Kidney (tissue), 14 donors: ENCODE results near the gene GATAD2B. TPM values are rescaled to one million over a fixed set of nuclear protein-coding genes. Genes with fewer than 3 reads are reported as not detected.

Experiments used
- DNase-seq, 5 donors: peaks; one replicate each; pipeline ENCODE4 v3.0.0-alpha.2; 2013 to 2020
- FAIRE-seq: peaks from 2 replicates; lab custom pipeline; 2012; peaks lifted over from hg19 to GRCh38; lab: Jason Lieb, UNC
- H3K27ac ChIP-seq, 2 donors: one replicate each; pipeline ENCODE4 v1.7.0; 2013; ENCODE audit warnings: low read depth in 2 of 2, low read length in 2 of 2, inconsistent platforms in 1 of 2
- H3K27me3 ChIP-seq: one replicate; pipeline ENCODE4 v1.7.1; 2013; ENCODE audit warnings: low read length, inconsistent platforms; ENCODE audit not compliant: control insufficient read depth, insufficient read depth
- H3K36me3 ChIP-seq, 3 donors: one replicate each; pipeline versions ENCODE4 v1.7.0 to v1.7.1; 2013; ENCODE audit warnings: low read length in 3 of 3, control low read depth in 1 of 3, inconsistent platforms in 1 of 3; ENCODE audit not compliant: insufficient read depth in 3 of 3, control insufficient read depth in 2 of 3
- H3K4me1 ChIP-seq, 3 donors: one replicate each; pipeline versions ENCODE4 v1.7.0 to v1.7.1; 2013; ENCODE audit warnings: low read length in 3 of 3, inconsistent platforms in 1 of 3, low read depth in 1 of 3; ENCODE audit not compliant: control insufficient read depth in 2 of 3, insufficient read depth in 2 of 3
- H3K4me3 ChIP-seq, 3 donors: one replicate each; pipeline versions ENCODE4 v1.7.0 to v1.8.1; 2013; ENCODE audit warnings: low read length in 3 of 3, control low read depth in 1 of 3, inconsistent platforms in 1 of 3
- H3K9ac ChIP-seq, 3 donors: one replicate each; pipeline versions ENCODE4 v1.7.0 to v1.7.1; 2013; ENCODE audit warnings: low read length in 3 of 3, control low read depth in 1 of 3, inconsistent platforms in 1 of 3
- H3K9me3 ChIP-seq, 3 donors: one replicate each; pipeline versions ENCODE4 v1.7.0 to v1.7.1; 2013; ENCODE audit warnings: low read length in 3 of 3, control low read depth in 1 of 3, inconsistent platforms in 1 of 3; ENCODE audit not compliant: control insufficient read depth in 2 of 3, insufficient read depth in 1 of 3
- intact Hi-C: fragments of 100-400 bp; cut with DNase I; formaldehyde crosslinking; loops from one replicate; pipeline ENCODE4 v1.11.1; 2022
- polyA plus RNA-seq: library from polyadenylated mRNA; stranded (reverse); fragments of 350-450 nt; fragmentation: Illumina TruSeq; extraction: RNeasy Lipid Tissue Mini Kit (QIAGEN cat#74804); gene quantifications from one replicate; pipeline ENCODE4 v1.2.3, GENCODE V29; 2014; ENCODE audit warnings: low read depth, low replicate concordance; ENCODE audit not compliant: insufficient read depth
- total RNA-seq: library from RNA; stranded (reverse); fragmentation: NEBNext Ultra II Directional; extraction: Animal tissue kit (Norgen Biotek cat#: 25700); gene quantifications from one replicate; pipeline ENCODE4 v1.2.1, GENCODE V29; 2021
- TF ChIP-seq, protein P1 (sequence below): IDR thresholded peaks from 3 replicates; pipeline ENCODE4 v1.5.1; 2012; ENCODE audit warnings: mild to moderate bottlenecking, moderate library complexity, borderline replicate concordance; ENCODE audit not compliant: insufficient read depth; ENCODE audit errors: extremely low read depth
- donor health status: control.
- donor health status: control.
- donor health status: control.
- donor health status: control.
- donor health status: control.
- donor health status: DM: yes; HTN: yes; CAD: no.
- donor health status: Normal renal cell carcinoma (clear cell type).

The GATAD2B gene
- total and polyA plus RNA-seq, 2 donors from 2014 or later: 3.6 to 49.0 TPM

GRCh38 chr1:153944827-153945117, 22.0 kb upstream of the GATAD2B start:
- H3K27ac ChIP-seq: peak overlapping the region in 1 of 2 donors; percentile 90
- peaks cover 0 to 16% (median 3%) of the 10 kb centered on the region in 3 donors for H3K4me1 ChIP-seq
- TF ChIP-seq, protein P1, sequence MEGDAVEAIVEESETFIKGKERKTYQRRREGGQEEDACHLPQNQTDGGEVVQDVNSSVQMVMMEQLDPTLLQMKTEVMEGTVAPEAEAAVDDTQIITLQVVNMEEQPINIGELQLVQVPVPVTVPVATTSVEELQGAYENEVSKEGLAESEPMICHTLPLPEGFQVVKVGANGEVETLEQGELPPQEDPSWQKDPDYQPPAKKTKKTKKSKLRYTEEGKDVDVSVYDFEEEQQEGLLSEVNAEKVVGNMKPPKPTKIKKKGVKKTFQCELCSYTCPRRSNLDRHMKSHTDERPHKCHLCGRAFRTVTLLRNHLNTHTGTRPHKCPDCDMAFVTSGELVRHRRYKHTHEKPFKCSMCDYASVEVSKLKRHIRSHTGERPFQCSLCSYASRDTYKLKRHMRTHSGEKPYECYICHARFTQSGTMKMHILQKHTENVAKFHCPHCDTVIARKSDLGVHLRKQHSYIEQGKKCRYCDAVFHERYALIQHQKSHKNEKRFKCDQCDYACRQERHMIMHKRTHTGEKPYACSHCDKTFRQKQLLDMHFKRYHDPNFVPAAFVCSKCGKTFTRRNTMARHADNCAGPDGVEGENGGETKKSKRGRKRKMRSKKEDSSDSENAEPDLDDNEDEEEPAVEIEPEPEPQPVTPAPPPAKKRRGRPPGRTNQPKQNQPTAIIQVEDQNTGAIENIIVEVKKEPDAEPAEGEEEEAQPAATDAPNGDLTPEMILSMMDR: no peak
- H3K9me3 ChIP-seq: no peaks in the 10 kb centered on the region
- H3K4me3 ChIP-seq: peak overlapping the region in 1 of 3 donors; percentile 65
- no peaks in the 10 kb centered on the region for H3K27me3 ChIP-seq
- no peak for DNase-seq
- peak overlapping the region in 1 of 3 donors; percentile 75 for H3K9ac ChIP-seq
- H3K36me3 ChIP-seq: peaks cover 2 to 21% (median 3%) of the 10 kb centered on the region in 3 donors
- intact Hi-C loops: no loop called here
- FAIRE-seq: no peak

GRCh38 chr1:153944005-153944826, 21.4 kb upstream of the GATAD2B start:
- peak overlapping the region in 1 of 3 donors; percentile 65 for H3K4me3 ChIP-seq
- DNase-seq (peak in 2 of 5 donors; percentile 38 to 81), FAIRE-seq (no peak)
- peaks cover 0 to 16% (median 3%) of the 10 kb centered on the region in 3 donors for H3K4me1 ChIP-seq
- no peaks in the 10 kb centered on the region for H3K9me3 ChIP-seq
- TF ChIP-seq, protein P1: no peak
- H3K9ac ChIP-seq: no peak overlapping the region
- H3K27ac ChIP-seq: peak overlapping the region in 1 of 2 donors; percentile 90
- peaks cover 2 to 24% (median 5%) of the 10 kb centered on the region in 3 donors for H3K36me3 ChIP-seq
- intact Hi-C loops: no loop called here
- H3K27me3 ChIP-seq: no peaks in the 10 kb centered on the region

DNA sequence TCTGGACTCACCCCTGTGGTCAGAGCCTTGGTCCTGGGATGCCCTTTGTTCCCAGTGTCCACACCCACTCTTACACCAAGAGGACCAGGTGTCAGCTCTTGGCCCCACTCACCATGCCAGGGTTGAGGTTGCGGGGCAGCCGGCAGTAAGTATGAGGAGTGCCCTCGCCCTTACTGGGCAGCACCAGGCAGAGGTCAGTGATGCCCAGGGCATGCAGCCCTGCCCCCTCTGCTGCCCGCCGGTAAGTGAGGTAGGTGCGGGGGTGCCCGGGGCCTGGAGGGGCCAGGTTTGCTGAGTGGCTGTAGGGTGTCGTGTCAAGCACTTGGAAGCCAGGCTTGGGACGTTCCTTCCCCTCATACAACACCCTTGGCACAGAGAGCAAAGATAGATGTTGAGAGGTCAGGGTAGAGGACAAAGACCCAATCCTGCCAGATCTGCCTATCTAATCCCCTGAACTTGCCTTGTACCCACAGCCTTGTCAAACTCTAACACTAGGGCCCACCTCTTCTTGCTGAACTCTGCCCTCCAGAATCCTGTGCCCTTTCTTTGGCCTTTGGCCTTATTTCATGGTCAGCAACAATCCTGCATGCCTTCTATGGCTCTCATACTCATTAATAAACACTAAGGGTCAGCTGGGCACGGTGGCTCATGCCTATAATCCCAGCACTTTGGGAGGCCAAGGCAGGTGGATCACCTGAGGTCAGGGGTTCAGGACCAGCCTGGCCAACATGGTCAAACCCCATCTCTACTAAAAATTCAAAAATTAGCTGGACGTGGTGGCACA, 20.2 kb upstream of the GATAD2B start:
- Histone ChIP-seq H3K4me3 (no peak overlapping the region), H3K27me3 (no peaks in the 10 kb centered on the region), H3K4me1 (peaks cover 0 to 16% (median 3%) of the 10 kb centered on the region in 3 donors), H3K9ac (no peak overlapping the region), H3K27ac (no peak overlapping the region), H3K9me3 (no peaks in the 10 kb centered on the region), H3K36me3 (peaks cover 2 to 18% (median 5%) of the 10 kb centered on the region in 3 donors)
- peak in 2 of 5 donors; percentile 23 to 70 for DNase-seq
- TF ChIP-seq, protein P1: no peak
- FAIRE-seq: no peak
- intact Hi-C loops: no loop called here
